Keratinocyte (primary cell): ENCODE data around the gene DCLK2. TPM values are rescaled to one million over a fixed set of nuclear protein-coding genes. Genes with fewer than 3 reads are reported as not detected.

Experiments
- DNase-seq: peaks from one replicate; pipeline ENCODE4 v3.0.0-alpha.2; 2011; ENCODE audit warnings: low read depth, missing footprints, low spot score
- FAIRE-seq: peaks from 2 replicates; lab custom pipeline; 2011; peaks lifted over from hg19 to GRCh38; lab: Jason Lieb, UNC
- H2AFZ ChIP-seq: 2 replicates; pipeline ENCODE4 v1.6.0; 2012; ENCODE audit warnings: low read length, control low read depth, inconsistent platforms; ENCODE audit not compliant: control insufficient read depth
- H3K27ac ChIP-seq: 2 replicates; pipeline ENCODE4 v1.5.1; 2011; ENCODE audit warnings: low read length; ENCODE audit not compliant: control insufficient read depth, insufficient read depth
- H3K27me3 ChIP-seq: 3 replicates; pipeline ENCODE4 v1.6.0; 2011; ENCODE audit warnings: low read length; ENCODE audit not compliant: control insufficient read depth, insufficient read depth; ENCODE audit errors: extremely low read depth
- H3K36me3 ChIP-seq, 2 experiments: 2 replicates in 1 of 2; 3 replicates in 1 of 2; pipeline ENCODE4 v1.5.1; 2011; ENCODE audit warnings: low read length in 2 of 2, mild to moderate bottlenecking in 1 of 2; ENCODE audit not compliant: control insufficient read depth in 2 of 2, insufficient read depth in 2 of 2; ENCODE audit errors: extremely low read depth in 1 of 2
- H3K4me1 ChIP-seq: 3 replicates; pipeline ENCODE4 v1.5.1; 2011; ENCODE audit warnings: low read length; ENCODE audit not compliant: control insufficient read depth, insufficient read depth; ENCODE audit errors: extremely low read depth
- H3K4me2 ChIP-seq: 3 replicates; pipeline ENCODE4 v1.6.0; 2011; ENCODE audit warnings: low read depth, low read length; ENCODE audit not compliant: control insufficient read depth, insufficient read depth; ENCODE audit errors: extremely low read depth
- H3K4me3 ChIP-seq, 3 experiments: fragments of 200-600 bp in 1 of 3; sonication (generic) in 1 of 3; 2 replicates in 2 of 3; 3 replicates in 1 of 3; pipeline ENCODE4 v1.5.1; 2011 to 2016; ENCODE audit warnings: low read length in 3 of 3, mild to moderate bottlenecking in 3 of 3, control low read depth in 2 of 3, inconsistent platforms in 1 of 3, low read depth in 1 of 3, mixed read lengths in 1 of 3, mixed run types in 1 of 3, moderate library complexity in 1 of 3; ENCODE audit not compliant: control insufficient read depth in 2 of 3, insufficient read depth in 2 of 3; ENCODE audit errors: extremely low read depth in 1 of 3
- H3K79me2 ChIP-seq: 2 replicates; pipeline ENCODE4 v1.6.0; 2012; ENCODE audit warnings: low read length; ENCODE audit not compliant: control insufficient read depth, insufficient read depth
- H3K9ac ChIP-seq: 3 replicates; pipeline ENCODE4 v1.6.0; 2011; ENCODE audit warnings: low read length; ENCODE audit not compliant: control insufficient read depth, insufficient read depth; ENCODE audit errors: extremely low read depth
- H3K9me1 ChIP-seq: 3 replicates; pipeline ENCODE4 v1.6.0; 2011; ENCODE audit warnings: low read length; ENCODE audit not compliant: control insufficient read depth, insufficient read depth; ENCODE audit errors: extremely low read depth
- H3K9me3 ChIP-seq: 2 replicates; pipeline ENCODE4 v1.5.1; 2012; ENCODE audit warnings: low read depth, low read length; ENCODE audit not compliant: control insufficient read depth
- H4K20me1 ChIP-seq: 3 replicates; pipeline ENCODE4 v1.6.0; 2011; ENCODE audit warnings: low read length; ENCODE audit not compliant: control insufficient read depth, insufficient read depth; ENCODE audit errors: extremely low read depth
- CTCF ChIP-seq, 3 experiments: IDR thresholded peaks in 1 of 3; conservative IDR thresholded peaks in 1 of 3; optimal IDR thresholded peaks in 1 of 3; 2 replicates in 2 of 3; 3 replicates in 1 of 3; pipeline versions ENCODE3 to v1.5.1; 2011; ENCODE audit warnings: low read length in 3 of 3, mild to moderate bottlenecking in 3 of 3, moderate library complexity in 2 of 3, control low read depth in 1 of 3, inconsistent platforms in 1 of 3; ENCODE audit not compliant: insufficient read depth in 2 of 3; ENCODE audit errors: extremely low read depth in 1 of 3
- EZH2 ChIP-seq: IDR thresholded peaks from one replicate; pipeline ENCODE4 v1.6.1; 2012; ENCODE audit warnings: inconsistent platforms, mild to moderate bottlenecking, low read length, moderate library complexity
- dilution Hi-C: fragments of 300-500 bp; cut with MboI; formaldehyde crosslinking; loops from one replicate; pipeline ENCODE4 v1.7.0; 2020; ENCODE audit warnings: low sequenced_read_pairs; ENCODE audit not compliant: extremely low pct_ligation_motif_present
- polyA plus RNA-seq, 5 experiments: library from polyadenylated mRNA; depleted of rRNA in 3 of 5; stranded (reverse) in 3 of 5; stranded (forward) in 1 of 5; unstranded in 1 of 5; fragments of >200 nt; gene quantifications; 1 replicate in 1 of 5; 2 replicates in 3 of 5; 3 replicates in 1 of 5; pipeline versions ENCODE4 v1.2.1 to v1.2.3, GENCODE V29; 2011 to 2012; ENCODE audit warnings: missing spikeins in 2 of 5, low read depth in 1 of 5, low replicate concordance in 1 of 5

The DCLK2 gene
- polyA plus RNA-seq, 1 donor (not counting 4 experiments of a cell fraction or from before 2014, with no cell fraction given), result 0.07 TPM

DNA sequence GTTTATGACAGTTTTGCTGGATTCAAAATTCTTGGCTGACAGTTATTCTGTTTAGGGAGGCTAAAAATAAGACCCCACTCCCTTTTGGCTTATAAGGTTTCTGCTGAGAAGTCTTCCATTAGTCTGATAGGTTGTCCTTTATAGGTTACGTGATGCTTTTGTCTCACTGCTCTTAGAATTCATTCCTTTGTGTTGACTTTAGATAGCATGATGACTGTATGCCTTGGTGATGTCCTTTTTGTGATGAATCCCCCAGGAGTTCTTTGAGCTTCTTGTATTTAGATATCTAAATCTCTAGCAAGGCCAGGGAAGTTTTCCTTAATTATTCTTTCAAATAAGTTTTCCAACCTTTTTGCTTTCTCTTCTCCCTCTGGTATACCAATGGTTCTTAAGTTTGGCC is 36.4 kb downstream of the DCLK2 start:
- H3K4me1 ChIP-seq, result peaks cover 2% of the 10 kb centered on the region
- H3K27me3 ChIP-seq, result no peaks in the 10 kb centered on the region
- no peak overlapping the region for H3K4me2 ChIP-seq
- no peak overlapping the region for H2AFZ ChIP-seq
- no peak for DNase-seq
- no peaks in the 10 kb centered on the region for H3K79me2 ChIP-seq
- no peaks in the 10 kb centered on the region for H3K9me1 ChIP-seq
- no peak overlapping the region for H3K4me3 ChIP-seq
- TF ChIP-seq EZH2 (no peak), CTCF (optimal IDR thresholded peaks at IDR 0.05 in 1 of 3, IDR thresholded peaks at IDR 0.05 in 1 of 3, conservative IDR thresholded peaks at IDR 0.05 in 1 of 3; ENCODE audit: extremely low read depth in 1 of 3, insufficient read depth in 2 of 3, low read length in 3 of 3) (no peak)
- dilution Hi-C loops, result no loop called here
- no peaks in the 10 kb centered on the region for H4K20me1 ChIP-seq
- no peak overlapping the region for H3K27ac ChIP-seq
- no peak for FAIRE-seq
- H3K36me3 ChIP-seq, result no peaks in the 10 kb centered on the region
- H3K9ac ChIP-seq, result no peak overlapping the region
- H3K9me3 ChIP-seq, result no peaks in the 10 kb centered on the region

DNA sequence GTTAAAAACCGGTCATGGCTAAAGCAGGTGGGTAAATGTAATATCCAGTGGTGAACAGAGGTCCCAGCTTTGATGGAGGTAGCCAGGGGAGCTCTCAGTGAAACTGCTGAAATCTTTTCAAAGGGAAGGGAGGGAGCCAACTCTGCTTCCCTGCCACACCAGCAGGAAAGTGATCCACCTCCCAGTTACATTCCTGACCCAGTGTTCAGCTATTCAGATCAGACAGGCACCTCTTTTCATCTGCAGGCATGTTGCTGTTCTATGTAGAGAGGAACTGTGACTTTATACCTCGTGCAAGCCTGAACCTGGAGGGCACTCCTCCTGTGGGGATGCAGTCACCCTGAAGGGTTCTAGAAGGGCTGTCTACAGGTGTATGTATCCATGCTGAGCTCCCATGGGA is 37.6 kb downstream of the DCLK2 start:
- Histone ChIP-seq H3K9me1 (no peaks in the 10 kb centered on the region), H3K36me3 (no peaks in the 10 kb centered on the region), H4K20me1 (no peaks in the 10 kb centered on the region), H3K4me2 (no peak overlapping the region), H3K27me3 (no peaks in the 10 kb centered on the region), H3K79me2 (no peaks in the 10 kb centered on the region), H3K4me3 (no peak overlapping the region), H3K27ac (no peak overlapping the region), H3K4me1 (peaks cover 4% of the 10 kb centered on the region), H2AFZ (no peak overlapping the region), H3K9me3 (no peaks in the 10 kb centered on the region), H3K9ac (no peak overlapping the region)
- no peak for DNase-seq
- TF ChIP-seq EZH2 (no peak), CTCF (optimal IDR thresholded peaks at IDR 0.05 in 1 of 3, IDR thresholded peaks at IDR 0.05 in 1 of 3, conservative IDR thresholded peaks at IDR 0.05 in 1 of 3; ENCODE audit: extremely low read depth in 1 of 3, insufficient read depth in 2 of 3, low read length in 3 of 3) (no peak)
- dilution Hi-C loops, result no loop called here
- peak; percentile 57 for FAIRE-seq
